Liver (tissue), 9 donors: Measurements from ENCODE around the gene ADCY2. TPM values are rescaled to one million over a fixed set of nuclear protein-coding genes. Genes with fewer than 3 reads are reported as not detected.

Source experiments
- DNase-seq: peaks from one replicate; pipeline ENCODE4 v3.0.0-alpha.2; 2017; ENCODE audit warnings: low spot score
- H3K27ac ChIP-seq, 2 donors: one replicate each; pipeline ENCODE4 v1.7.0; 2013; ENCODE audit warnings: inconsistent platforms in 2 of 2, low read length in 2 of 2, control low read depth in 1 of 2, low read depth in 1 of 2, mild to moderate bottlenecking in 1 of 2
- H3K27me3 ChIP-seq, 4 donors: one replicate each; pipeline versions ENCODE4 v1.6.1 to v1.7.0; 2013; ENCODE audit warnings: low read length in 3 of 4, inconsistent platforms in 1 of 4, mild to moderate bottlenecking in 1 of 4, moderate library complexity in 1 of 4; ENCODE audit not compliant: control insufficient read depth in 4 of 4, insufficient read depth in 4 of 4
- H3K36me3 ChIP-seq, 4 donors: one replicate each; pipeline versions ENCODE4 v1.6.1 to v1.7.0; 2013; ENCODE audit warnings: low read length in 3 of 4, mild to moderate bottlenecking in 3 of 4, low read depth in 1 of 4, moderate library complexity in 1 of 4; ENCODE audit not compliant: control insufficient read depth in 4 of 4, insufficient read depth in 3 of 4
- H3K4me1 ChIP-seq, 4 donors: one replicate each; pipeline versions ENCODE4 v1.6.1 to v1.7.0; 2013; ENCODE audit warnings: low read length in 3 of 4, mild to moderate bottlenecking in 3 of 4, moderate library complexity in 1 of 4; ENCODE audit not compliant: control insufficient read depth in 4 of 4, insufficient read depth in 4 of 4
- H3K4me3 ChIP-seq, 3 donors: one replicate each; pipeline versions ENCODE4 v1.6.1 to v1.7.0; 2013; ENCODE audit warnings: low read length in 3 of 3, control low read depth in 1 of 3, low read depth in 1 of 3, mild to moderate bottlenecking in 1 of 3
- H3K9ac ChIP-seq, 2 donors: one replicate each; pipeline ENCODE4 v1.7.0; 2013; ENCODE audit warnings: low read length in 2 of 2, mild to moderate bottlenecking in 2 of 2, moderate library complexity in 2 of 2, control low read depth in 1 of 2, low read depth in 1 of 2
- H3K9me3 ChIP-seq, 4 donors: one replicate each; pipeline versions ENCODE4 v1.6.1 to v1.7.0; 2013; ENCODE audit warnings: low read length in 3 of 4; ENCODE audit not compliant: control insufficient read depth in 4 of 4
- ATF3 ChIP-seq: IDR thresholded peaks from 2 replicates; pipeline ENCODE4 v1.6.1; 2016; ENCODE audit warnings: antibody characterized with exemption
- CTCF ChIP-seq: fragments of 150-350 bp; IDR thresholded peaks from 2 replicates; pipeline ENCODE4 v1.5.1; 2017; ENCODE audit warnings: improper control_type of control experiment, low read depth, low read length; ENCODE audit not compliant: missing input control
- EGR1 ChIP-seq, 2 donors: IDR thresholded peaks; 2 replicates each; pipeline ENCODE4 v1.6.1; 2016 to 2018; ENCODE audit warnings: antibody characterized with exemption in 2 of 2, low read depth in 2 of 2
- FOXA1 ChIP-seq: IDR thresholded peaks from 2 replicates; pipeline ENCODE4 v1.6.1; 2016; ENCODE audit warnings: antibody characterized with exemption
- FOXA2 ChIP-seq: IDR thresholded peaks from 2 replicates; pipeline ENCODE4 v1.6.1; 2016; ENCODE audit warnings: antibody characterized with exemption
- GABPA ChIP-seq, 2 donors: IDR thresholded peaks in 1 of 2; conservative IDR thresholded peaks in 1 of 2; 2 replicates each; pipeline ENCODE4 v1.6.1; 2016; ENCODE audit warnings: antibody characterized with exemption in 2 of 2, mild to moderate bottlenecking in 1 of 2, moderate library complexity in 1 of 2
- HNF4A ChIP-seq, 2 donors: conservative IDR thresholded peaks; 2 replicates each; pipeline ENCODE4 v1.6.1; 2016; ENCODE audit warnings: antibody characterized with exemption in 2 of 2, mild to moderate bottlenecking in 2 of 2
- HNF4G ChIP-seq: IDR thresholded peaks from 2 replicates; pipeline ENCODE4 v1.6.1; 2016; ENCODE audit warnings: antibody characterized with exemption
- JUND ChIP-seq, 2 donors: IDR thresholded peaks; 2 replicates each; pipeline ENCODE4 v1.6.1; 2016; ENCODE audit warnings: antibody characterized with exemption in 2 of 2
- MAX ChIP-seq: IDR thresholded peaks from 2 replicates; pipeline ENCODE4 v1.6.1; 2016; ENCODE audit warnings: antibody characterized with exemption
- NR2F2 ChIP-seq: IDR thresholded peaks from 2 replicates; pipeline ENCODE4 v1.6.1; 2016; ENCODE audit warnings: antibody characterized with exemption
- RAD21 ChIP-seq, 2 donors: IDR thresholded peaks; 2 replicates each; pipeline ENCODE4 v1.6.1; 2016; ENCODE audit warnings: antibody characterized with exemption in 2 of 2, mild to moderate bottlenecking in 2 of 2
- REST ChIP-seq: IDR thresholded peaks from 2 replicates; pipeline ENCODE4 v1.6.1; 2016; ENCODE audit warnings: antibody characterized with exemption, mild to moderate bottlenecking
- RXRA ChIP-seq, 2 donors: IDR thresholded peaks; 2 replicates each; pipeline ENCODE4 v1.6.1; 2017 to 2018; ENCODE audit warnings: antibody characterized with exemption in 2 of 2, mild to moderate bottlenecking in 1 of 2
- SP1 ChIP-seq: IDR thresholded peaks from 2 replicates; pipeline ENCODE4 v1.6.1; 2018; ENCODE audit warnings: antibody characterized with exemption, mild to moderate bottlenecking
- TAF1 ChIP-seq: conservative IDR thresholded peaks from 2 replicates; pipeline ENCODE4 v1.6.1; 2016; ENCODE audit warnings: antibody characterized with exemption, mild to moderate bottlenecking
- YY1 ChIP-seq: IDR thresholded peaks from 2 replicates; pipeline ENCODE4 v1.6.1; 2016; ENCODE audit warnings: antibody characterized with exemption, mild to moderate bottlenecking
- ZBTB33 ChIP-seq: IDR thresholded peaks from 2 replicates; pipeline ENCODE4 v1.6.1; 2016; ENCODE audit warnings: antibody characterized with exemption
- WGBS: extraction: QIAGEN DNeasy Blood & Tissue Kit; methylation state at CpG from one replicate; pipeline ENCODE4 v1.1.7; 2013; 5-methylcytosine and 5-hydroxymethylcytosine counted together
- polyA plus RNA-seq, 2 donors: library from polyadenylated mRNA; stranded (reverse) in 1 of 2; unstranded in 1 of 2; fragments of 200-250 nt in 1 of 2; fragments of >200 nt in 1 of 2; fragmentation: Nextera tagmentation in 1 of 2; extraction: Ambion mirVana in 1 of 2; gene quantifications; one replicate each; pipeline versions ENCODE4 v1.2.1 to v1.2.3, GENCODE V29; 2013 to 2015
- total RNA-seq, 2 donors: library from RNA; depleted of rRNA; stranded (reverse); fragments of >200 nt; gene quantifications; one replicate each; pipeline ENCODE4 v1.2.3, GENCODE V29; 2014
- donor health status: healthy.
- donor health status: healthy.
- donor health status: healthy.
- donor health status: healthy.
- donor health status: healthy.

The ADCY2 gene
- total and polyA plus RNA-seq, 4 donors, result not detected

- H3K27ac ChIP-seq, result no peak overlapping the region
- H3K9me3 ChIP-seq, result no peaks in the 10 kb centered on the region
- peaks cover 0 to 4% (median 2%) of the 10 kb centered on the region in 4 donors for H3K27me3 ChIP-seq
- DNase-seq, result no peak
- no peaks in the 10 kb centered on the region for H3K4me1 ChIP-seq
- no peaks in the 10 kb centered on the region for H3K36me3 ChIP-seq
- H3K9ac ChIP-seq, result no peak overlapping the region
- TF ChIP-seq HNF4G (no peak), CTCF (no peak), TAF1 (no peak), RAD21 (IDR thresholded peaks at IDR 0.05) (no peak), RXRA (IDR thresholded peaks at IDR 0.05) (no peak), REST (no peak), YY1 (no peak), HNF4A (conservative IDR thresholded peaks at IDR 0.05) (no peak), SP1 (no peak), ATF3 (no peak)
- WGBS, result 86% methylated on average over 1 of the region's 1 CpG
- H3K4me3 ChIP-seq, result no peak overlapping the region
These were observed 357.7 kb downstream of the ADCY2 start for GRCh38 chr5:7753596-7753995.

GRCh38 chr5:7754490-7754889, 358.6 kb downstream of the ADCY2 start:
- H3K36me3 ChIP-seq, result no peaks in the 10 kb centered on the region
- WGBS, result 82% methylated on average over 6 of the region's 6 CpGs
- H3K9ac ChIP-seq, result no peak overlapping the region
- H3K4me1 ChIP-seq, result no peaks in the 10 kb centered on the region
- peaks cover 0 to 12% (median 2%) of the 10 kb centered on the region in 4 donors for H3K27me3 ChIP-seq
- H3K27ac ChIP-seq, result no peak overlapping the region
- DNase-seq, result no peak
- H3K9me3 ChIP-seq, result no peaks in the 10 kb centered on the region
- no peak overlapping the region for H3K4me3 ChIP-seq
- TF ChIP-seq JUND (IDR thresholded peaks at IDR 0.05), result no peak
- no peak for TF ChIP-seq TAF1
- no peak for TF ChIP-seq FOXA1
- TF ChIP-seq GABPA (IDR thresholded peaks at IDR 0.05 in 1 of 2, conservative IDR thresholded peaks at IDR 0.05 in 1 of 2), result no peak
- TF ChIP-seq YY1, result no peak
- no peak for TF ChIP-seq CTCF
- no peak for TF ChIP-seq HNF4G
- no peak for TF ChIP-seq MAX
- TF ChIP-seq NR2F2, result no peak
- no peak for TF ChIP-seq ZBTB33
- TF ChIP-seq REST, result no peak
- TF ChIP-seq SP1, result no peak
- TF ChIP-seq EGR1 (IDR thresholded peaks at IDR 0.05; ENCODE audit: low read depth in 2 of 2), result no peak
- TF ChIP-seq ATF3, result no peak
- TF ChIP-seq RAD21 (IDR thresholded peaks at IDR 0.05), result no peak
- no peak for TF ChIP-seq RXRA (IDR thresholded peaks at IDR 0.05)
- no peak for TF ChIP-seq FOXA2
- TF ChIP-seq HNF4A (conservative IDR thresholded peaks at IDR 0.05), result no peak
